Left lung (tissue), 10 donors: ENCODE results near the gene ZNF138. TPM values are rescaled to one million over a fixed set of nuclear protein-coding genes. Genes with fewer than 3 reads are reported as not detected.

Experiments used
- ATAC-seq: fragments of 200-7000 bp; cut with Tn5 transposase; one replicate; pipeline ENCODE4 v1.9.1; 2020; ENCODE audit warnings: moderate library complexity
- DNase-seq, 4 donors: peaks; one replicate each; pipeline ENCODE4 v3.0.0-alpha.2; 2013 to 2020
- H3K27ac ChIP-seq, 2 donors: fragments of 200-600 bp; sonication (generic) in 1 of 2; one replicate each; pipeline versions ENCODE4 v1.5.0 to v1.8.0; 2020 to 2021
- H3K27me3 ChIP-seq, 2 donors: fragments of 200-600 bp; sonication (generic) in 1 of 2; one replicate each; pipeline versions ENCODE4 v1.5.0 to v1.8.0; 2020 to 2021
- H3K36me3 ChIP-seq, 2 donors: fragments of 200-600 bp; sonication (generic) in 1 of 2; one replicate each; pipeline versions ENCODE4 v1.5.0 to v1.8.0; 2020 to 2021
- H3K4me1 ChIP-seq, 2 donors: fragments of 200-600 bp; one replicate each; pipeline ENCODE4 v1.8.0; 2021
- H3K4me3 ChIP-seq, 2 donors: fragments of 200-600 bp; sonication (generic) in 1 of 2; one replicate each; pipeline versions ENCODE4 v1.5.0 to v1.8.0; 2020 to 2021; ENCODE audit warnings: mild to moderate bottlenecking in 1 of 2
- H3K9me3 ChIP-seq, 2 donors: fragments of 200-600 bp; sonication (generic) in 1 of 2; one replicate each; pipeline versions ENCODE4 v1.5.0 to v1.8.0; 2020 to 2021
- intact Hi-C, 2 donors: fragments of 100-400 bp; cut with DNase I; formaldehyde crosslinking; loops; one replicate each; pipeline versions ENCODE4 v1.11.2 to v1.14.2; 2022
- polyA plus RNA-seq, 6 donors: library from polyadenylated mRNA; unstranded; fragments of 120-200 nt; gene quantifications; one replicate each; pipeline ENCODE4 v1.2.1, GENCODE V29; 2013; ENCODE audit not compliant: insufficient read length in 6 of 6
- total RNA-seq, 2 donors: library from RNA; stranded (reverse); fragmentation: NEBNext Ultra II Directional; extraction: Animal tissue kit (Norgen Biotek cat#: 25700); gene quantifications; one replicate each; pipeline ENCODE4 v1.2.1, GENCODE V29; 2021
- TF ChIP-seq, protein P1 (sequence below), 2 donors: fragments of 200-600 bp; sonication (generic) in 1 of 2; IDR thresholded peaks; one replicate each; pipeline versions ENCODE4 v1.5.0 to v1.8.0; 2021; ENCODE audit warnings: antibody characterized with exemption in 2 of 2
- donor health status: DM: no; HTN: yes; CAD: no.
- donor health status: DM: no; HTN: no; CAD: no.

Gene ZNF138
- total and polyA plus RNA-seq, 8 donors: 6.0 to 19.4 (median 16.5) TPM

DNA sequence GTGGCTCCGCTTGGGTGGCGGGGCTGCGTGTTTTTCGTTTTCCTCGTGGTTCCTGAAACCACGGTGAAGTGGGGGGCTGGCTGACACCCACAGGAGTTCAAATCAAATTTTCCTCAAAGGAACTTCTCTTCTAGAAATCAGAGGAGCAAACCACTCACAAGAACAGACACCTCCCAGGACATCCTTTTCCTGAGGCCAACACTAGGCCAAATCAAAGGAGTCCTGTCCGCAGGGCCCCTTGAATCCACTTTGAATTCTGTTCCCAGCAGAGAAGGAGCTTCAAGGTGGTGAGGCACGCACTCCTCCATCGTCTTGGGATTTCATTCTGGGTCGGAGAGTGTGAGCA, 78.9 kb downstream of the ZNF138 start:
- Histone ChIP-seq H3K27ac (no peak overlapping the region), H3K27me3 (peaks cover 0 to 31% of the 10 kb centered on the region in 2 donors), H3K9me3 (peaks cover 0 to 46% of the 10 kb centered on the region in 2 donors), H3K4me1 (no peaks in the 10 kb centered on the region), H3K36me3 (no peaks in the 10 kb centered on the region), H3K4me3 (no peak overlapping the region)
- intact Hi-C loops: no loop called here
- no peak for DNase-seq
- TF ChIP-seq, protein P1, sequence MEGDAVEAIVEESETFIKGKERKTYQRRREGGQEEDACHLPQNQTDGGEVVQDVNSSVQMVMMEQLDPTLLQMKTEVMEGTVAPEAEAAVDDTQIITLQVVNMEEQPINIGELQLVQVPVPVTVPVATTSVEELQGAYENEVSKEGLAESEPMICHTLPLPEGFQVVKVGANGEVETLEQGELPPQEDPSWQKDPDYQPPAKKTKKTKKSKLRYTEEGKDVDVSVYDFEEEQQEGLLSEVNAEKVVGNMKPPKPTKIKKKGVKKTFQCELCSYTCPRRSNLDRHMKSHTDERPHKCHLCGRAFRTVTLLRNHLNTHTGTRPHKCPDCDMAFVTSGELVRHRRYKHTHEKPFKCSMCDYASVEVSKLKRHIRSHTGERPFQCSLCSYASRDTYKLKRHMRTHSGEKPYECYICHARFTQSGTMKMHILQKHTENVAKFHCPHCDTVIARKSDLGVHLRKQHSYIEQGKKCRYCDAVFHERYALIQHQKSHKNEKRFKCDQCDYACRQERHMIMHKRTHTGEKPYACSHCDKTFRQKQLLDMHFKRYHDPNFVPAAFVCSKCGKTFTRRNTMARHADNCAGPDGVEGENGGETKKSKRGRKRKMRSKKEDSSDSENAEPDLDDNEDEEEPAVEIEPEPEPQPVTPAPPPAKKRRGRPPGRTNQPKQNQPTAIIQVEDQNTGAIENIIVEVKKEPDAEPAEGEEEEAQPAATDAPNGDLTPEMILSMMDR (IDR thresholded peaks at IDR 0.05): no peak
- ATAC-seq: no peak

DNA sequence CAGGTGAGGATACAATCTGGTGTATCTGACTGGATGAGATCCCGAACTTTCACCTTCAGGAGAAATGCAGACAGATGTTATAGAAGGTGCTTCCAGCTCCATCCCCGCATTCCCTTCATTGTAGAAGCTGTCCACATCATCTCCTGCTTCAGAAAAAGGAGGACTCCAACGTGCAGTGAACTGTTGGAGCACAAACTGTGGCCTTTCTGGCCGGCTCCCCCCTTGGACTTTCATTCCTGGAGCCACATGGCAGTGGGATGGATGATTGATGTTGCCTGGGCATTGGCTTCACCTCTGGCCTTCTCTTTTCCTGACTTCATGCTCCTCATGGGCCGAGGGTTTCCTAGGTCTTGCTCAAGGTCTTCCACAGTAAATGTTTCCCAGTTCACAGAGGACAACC, 79.3 kb downstream of the ZNF138 start:
- intact Hi-C loops: no loop called here
- Histone ChIP-seq H3K9me3 (peaks cover 0 to 46% of the 10 kb centered on the region in 2 donors), H3K27me3 (peaks cover 0 to 31% of the 10 kb centered on the region in 2 donors), H3K36me3 (no peaks in the 10 kb centered on the region), H3K27ac (no peak overlapping the region), H3K4me1 (no peaks in the 10 kb centered on the region), H3K4me3 (no peak overlapping the region)
- TF ChIP-seq, protein P1 (IDR thresholded peaks at IDR 0.05): no peak
- ATAC-seq (no peak), DNase-seq (no peak)

DNA sequence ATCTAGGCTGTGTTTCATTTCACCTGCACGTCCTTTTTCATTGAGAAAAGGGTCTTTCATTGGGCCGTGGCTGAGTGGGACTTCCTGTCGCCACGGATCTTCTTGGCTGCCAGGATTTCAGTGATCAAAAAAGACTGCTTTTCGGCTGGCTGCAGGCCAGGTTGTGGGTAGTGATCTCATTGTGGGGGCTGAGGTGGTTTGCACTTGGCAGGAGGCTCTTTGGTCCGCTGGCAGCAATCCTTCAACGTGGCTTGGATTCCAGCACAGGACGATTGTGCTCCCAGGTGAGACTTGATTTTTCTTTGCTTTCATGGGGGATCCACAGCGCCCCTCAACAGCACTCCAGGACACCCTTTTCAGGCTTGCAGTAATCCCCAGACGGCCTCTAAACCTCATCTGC, 79.9 kb downstream of the ZNF138 start:
- Histone ChIP-seq H3K4me3 (no peak overlapping the region), H3K4me1 (no peaks in the 10 kb centered on the region), H3K36me3 (no peaks in the 10 kb centered on the region), H3K9me3 (peaks cover 0 to 42% of the 10 kb centered on the region in 2 donors), H3K27ac (no peak overlapping the region), H3K27me3 (peaks cover 0 to 31% of the 10 kb centered on the region in 2 donors)
- ATAC-seq: no peak
- DNase-seq: no peak
- intact Hi-C loops: no loop called here
- TF ChIP-seq, protein P1 (IDR thresholded peaks at IDR 0.05): no peak

DNA sequence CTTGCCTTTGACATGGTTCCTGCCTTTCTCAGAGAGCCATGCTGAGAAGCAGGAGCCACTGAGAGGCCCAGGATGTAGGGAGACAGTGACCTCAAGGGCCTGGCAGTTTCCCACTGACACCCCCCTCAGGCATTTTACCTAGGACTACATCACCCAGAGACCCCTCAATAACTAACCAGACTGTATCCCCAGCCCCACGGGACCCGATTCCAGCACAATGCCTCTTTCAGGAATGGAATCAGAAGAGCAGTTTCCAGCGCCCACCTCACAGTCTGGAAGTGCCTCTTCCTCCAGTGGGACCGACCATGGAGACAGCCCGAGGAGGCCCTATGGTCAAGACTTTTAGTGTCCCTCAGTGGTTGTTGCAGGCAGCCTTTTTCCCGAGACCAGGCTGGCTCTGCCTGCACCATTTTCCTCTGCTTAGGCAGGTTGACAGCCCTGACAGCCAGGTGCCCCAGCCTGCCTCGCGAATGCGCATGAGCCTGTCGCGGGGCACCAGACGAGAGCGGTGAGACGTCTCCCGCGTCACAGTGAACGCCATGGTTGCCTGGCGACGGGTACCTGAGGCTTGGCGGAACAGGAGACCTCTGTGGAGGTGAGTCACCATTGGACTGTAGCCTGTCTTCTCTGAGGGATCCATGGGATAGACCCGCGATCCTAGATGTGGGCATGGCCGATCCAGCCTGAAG, 80.5 kb downstream of the ZNF138 start:
- intact Hi-C loops: no loop called here
- peaks cover 0 to 31% of the 10 kb centered on the region in 2 donors for H3K27me3 ChIP-seq
- H3K27ac ChIP-seq: no peak overlapping the region
- H3K4me1 ChIP-seq: no peaks in the 10 kb centered on the region
- H3K4me3 ChIP-seq: no peak overlapping the region
- TF ChIP-seq, protein P1 (IDR thresholded peaks at IDR 0.05): no peak
- no peaks in the 10 kb centered on the region for H3K36me3 ChIP-seq
- ATAC-seq (no peak), DNase-seq (no peak)
- H3K9me3 ChIP-seq: peaks cover 0 to 45% of the 10 kb centered on the region in 2 donors

DNA sequence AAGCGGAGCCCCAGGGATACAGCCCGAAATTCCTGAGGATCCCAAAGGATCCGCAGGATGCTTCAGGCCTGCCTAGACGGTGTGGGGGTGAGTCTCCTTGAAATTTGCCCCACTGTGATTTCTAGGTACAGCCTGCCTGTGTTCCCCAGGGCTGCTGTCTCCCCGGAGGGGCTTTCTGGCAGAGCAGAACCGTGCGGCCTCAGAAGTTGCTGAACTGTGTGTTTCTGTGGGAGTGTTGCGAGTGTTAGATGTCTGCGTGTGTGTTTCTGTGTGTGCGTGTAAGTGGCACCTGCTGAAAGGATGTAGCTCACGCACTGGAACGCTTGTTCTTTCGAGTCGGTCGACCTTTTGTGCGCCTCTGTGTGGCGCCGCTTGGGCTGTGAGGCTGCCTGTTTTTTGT, 81.0 kb downstream of the ZNF138 start:
- Histone ChIP-seq H3K4me1 (no peaks in the 10 kb centered on the region), H3K27ac (no peak overlapping the region), H3K4me3 (no peak overlapping the region), H3K36me3 (no peaks in the 10 kb centered on the region), H3K9me3 (peaks cover 0 to 46% of the 10 kb centered on the region in 2 donors), H3K27me3 (peaks cover 0 to 31% of the 10 kb centered on the region in 2 donors)
- TF ChIP-seq, protein P1 (IDR thresholded peaks at IDR 0.05): no peak
- ATAC-seq (no peak), DNase-seq (no peak)
- intact Hi-C loops: no loop called here
